Urinary bladder (tissue), 4 donors: Measurements from ENCODE around the gene SPESP1. TPM values are rescaled to one million over a fixed set of nuclear protein-coding genes. Genes with fewer than 3 reads are reported as not detected.

ENCODE experiments used
- DNase-seq: peaks from one replicate; pipeline ENCODE4 v3.0.0-alpha.2; 2015; ENCODE audit errors: extremely low spot score
- H3K27ac ChIP-seq: one replicate; pipeline ENCODE4 v1.5.1; 2013; ENCODE audit warnings: low read depth, mild to moderate bottlenecking, moderate library complexity
- H3K36me3 ChIP-seq: one replicate; pipeline ENCODE4 v1.6.1; 2013; ENCODE audit warnings: mild to moderate bottlenecking, moderate library complexity; ENCODE audit not compliant: insufficient read depth
- H3K4me1 ChIP-seq: one replicate; pipeline ENCODE4 v1.6.1; 2013; ENCODE audit warnings: mild to moderate bottlenecking, moderate library complexity; ENCODE audit not compliant: insufficient read depth
- H3K4me3 ChIP-seq: one replicate; pipeline ENCODE4 v1.5.1; 2013; ENCODE audit warnings: low read depth, low read length
- WGBS: extraction: QIAGEN DNeasy Blood & Tissue Kit; methylation state at CpG from one replicate; pipeline ENCODE4 v1.1.7; 2013; 5-methylcytosine and 5-hydroxymethylcytosine counted together
- polyA plus RNA-seq: library from polyadenylated mRNA; stranded (reverse); fragments of 200-250 nt; gene quantifications from one replicate; pipeline ENCODE4 v1.2.3, GENCODE V29; 2013
- total RNA-seq: library from RNA; depleted of rRNA; stranded (reverse); fragments of >200 nt; gene quantifications from one replicate; pipeline ENCODE4 v1.2.3, GENCODE V29; 2014
- donor health status: healthy with polysubstance abuse.
- donor health status: healthy.

SPESP1 gene
- total RNA-seq (1.2 TPM), polyA plus RNA-seq (5.7 TPM)

DNA sequence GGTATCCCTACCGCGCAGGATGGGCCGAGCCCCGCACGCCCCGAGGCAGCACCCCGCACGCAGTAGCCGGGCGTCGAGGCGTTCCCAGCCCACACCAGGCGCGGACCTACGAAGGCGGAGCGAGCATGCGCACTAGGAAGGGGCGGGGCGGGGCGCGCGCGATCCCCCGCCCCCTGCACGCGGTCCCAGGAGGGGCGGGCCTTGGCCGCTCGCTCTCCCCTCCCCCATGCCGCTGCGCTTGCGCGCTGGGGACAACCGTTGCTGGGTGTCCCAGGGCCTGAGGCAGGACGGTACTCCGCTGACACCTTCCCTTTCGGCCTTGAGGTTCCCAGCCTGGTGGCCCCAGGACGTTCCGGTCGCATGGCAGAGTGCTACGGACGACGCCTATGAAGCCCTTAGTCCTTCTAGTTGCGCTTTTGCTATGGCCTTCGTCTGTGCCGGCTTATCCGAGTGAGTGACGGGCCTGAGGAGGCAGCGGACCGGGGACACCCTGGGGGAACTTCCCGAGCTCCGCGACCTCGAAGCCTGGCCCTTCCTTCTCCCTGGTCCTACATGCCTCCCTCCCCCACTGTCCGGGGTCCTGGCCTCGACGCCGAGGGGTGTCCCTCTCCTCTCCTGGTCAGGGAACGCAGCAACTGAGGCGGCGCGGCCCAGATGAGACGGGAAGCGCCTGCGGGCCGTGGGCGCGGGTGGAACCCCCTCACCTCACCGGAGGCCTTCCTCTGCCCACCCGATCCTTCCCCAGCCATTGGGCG, at the start of gene SPESP1:
SPESP1 (plus strand) TSS at position 258 of the 755 bp plus-strand sequence; CDS start at position 387, 129 bp downstream.
- Histone ChIP-seq H3K4me3 (peak within 1 kb of the TSS; percentile 26), H3K36me3 (no peaks in the 10 kb centered on the region), H3K4me1 (no peaks in the 10 kb centered on the region), H3K27ac (no peak within 1 kb of the TSS)
- 60% methylated on average over 72 of the region's 72 CpGs for WGBS
- no peak for DNase-seq

DNA sequence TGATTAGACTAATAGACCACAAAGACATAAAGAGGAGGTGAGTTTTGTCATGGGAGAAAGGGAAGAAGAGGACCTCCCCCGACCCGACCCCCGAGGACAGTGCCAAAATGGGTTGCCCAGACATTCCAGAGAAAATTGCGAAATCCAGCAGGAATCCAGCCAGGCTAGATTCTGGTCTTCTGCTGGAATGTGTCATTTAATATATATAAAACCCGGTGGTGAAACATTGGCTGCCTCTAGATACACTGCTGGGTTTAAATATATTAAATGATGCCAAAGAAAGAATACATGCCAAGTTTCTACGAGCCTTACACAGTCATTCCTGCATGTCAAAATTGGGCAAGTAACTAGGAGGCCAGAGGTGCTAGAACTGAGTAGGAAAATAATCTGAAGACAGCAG, 45.3 kb upstream of the SPESP1 start:
- WGBS = 16% methylated on average over 6 of the region's 6 CpGs
- no peak for DNase-seq
- H3K4me3 ChIP-seq = no peak overlapping the region
- no peaks in the 10 kb centered on the region for H3K36me3 ChIP-seq
- H3K4me1 ChIP-seq = no peaks in the 10 kb centered on the region
- H3K27ac ChIP-seq = no peak overlapping the region

DNA sequence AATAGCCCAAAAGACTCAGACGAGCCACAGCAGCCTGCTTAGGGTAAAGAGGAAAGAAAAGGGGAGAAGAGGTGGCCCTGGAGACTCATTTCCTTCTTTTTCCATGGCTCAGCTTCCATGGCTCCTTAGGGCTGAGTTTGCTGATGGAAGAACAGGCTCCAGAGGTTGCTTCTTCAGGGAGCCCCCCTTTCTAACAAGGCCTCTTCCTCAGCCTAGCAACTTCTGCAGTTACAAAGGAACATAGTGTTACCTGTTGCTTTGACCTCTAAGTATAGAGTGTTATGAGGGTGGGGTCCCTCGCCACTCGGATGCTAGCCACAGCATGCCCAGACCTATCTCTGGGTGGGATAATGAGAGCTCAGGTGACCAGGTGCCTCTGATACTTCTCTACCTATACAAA, 43.2 kb upstream of the SPESP1 start:
- 88% methylated on average over 3 of the region's 3 CpGs for WGBS
- DNase-seq = no peak
- no peak overlapping the region for H3K27ac ChIP-seq
- H3K36me3 ChIP-seq = no peaks in the 10 kb centered on the region
- H3K4me3 ChIP-seq = no peak overlapping the region
- no peaks in the 10 kb centered on the region for H3K4me1 ChIP-seq

DNA sequence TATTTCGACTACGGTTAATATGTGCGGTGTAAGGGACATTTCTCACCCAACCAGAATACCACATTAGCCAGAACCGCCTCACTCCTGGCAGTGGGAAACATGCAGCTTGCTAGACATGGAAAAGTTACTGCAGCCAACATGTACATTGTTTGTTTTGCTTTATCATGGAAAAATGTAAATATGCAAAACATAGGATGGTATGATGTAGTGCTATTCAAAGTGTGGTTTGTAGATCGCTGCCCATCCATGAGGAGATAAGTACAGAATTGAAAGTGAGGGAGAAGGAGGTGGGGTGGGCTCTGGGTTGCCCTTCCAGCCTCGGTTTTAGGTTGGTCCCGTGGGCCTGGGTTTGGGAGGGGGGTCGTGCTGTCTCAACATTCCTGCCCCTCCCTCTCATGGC, 42.5 kb upstream of the SPESP1 start:
- H3K4me1 ChIP-seq = no peaks in the 10 kb centered on the region
- H3K4me3 ChIP-seq = no peak overlapping the region
- H3K27ac ChIP-seq = no peak overlapping the region
- DNase-seq = no peak
- no peaks in the 10 kb centered on the region for H3K36me3 ChIP-seq
- 84% methylated on average over 8 of the region's 8 CpGs for WGBS

DNA sequence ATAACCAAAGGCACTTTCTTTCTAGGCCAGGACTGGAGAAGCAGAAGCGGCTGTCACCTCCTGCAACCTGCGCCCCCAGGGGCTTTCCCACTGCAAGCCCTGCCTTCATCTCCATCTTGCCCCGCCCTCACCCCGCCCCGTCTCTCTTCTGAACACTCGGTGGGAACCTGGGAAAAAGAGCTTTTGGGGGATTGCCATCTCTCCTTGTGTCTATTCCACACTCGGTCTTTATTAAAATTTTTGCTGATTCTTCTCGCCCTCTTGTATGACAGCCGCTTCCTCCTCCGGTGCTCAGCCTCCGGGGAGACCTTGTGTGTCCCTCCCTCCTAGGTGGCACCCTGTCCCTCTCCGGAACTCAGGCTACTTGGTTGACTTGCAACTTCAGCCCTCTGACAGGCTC, 41.9 kb upstream of the SPESP1 start:
- Histone ChIP-seq H3K4me3 (no peak overlapping the region), H3K4me1 (no peaks in the 10 kb centered on the region), H3K36me3 (no peaks in the 10 kb centered on the region), H3K27ac (no peak overlapping the region)
- 60% methylated on average over 12 of the region's 12 CpGs for WGBS
- DNase-seq = no peak

DNA sequence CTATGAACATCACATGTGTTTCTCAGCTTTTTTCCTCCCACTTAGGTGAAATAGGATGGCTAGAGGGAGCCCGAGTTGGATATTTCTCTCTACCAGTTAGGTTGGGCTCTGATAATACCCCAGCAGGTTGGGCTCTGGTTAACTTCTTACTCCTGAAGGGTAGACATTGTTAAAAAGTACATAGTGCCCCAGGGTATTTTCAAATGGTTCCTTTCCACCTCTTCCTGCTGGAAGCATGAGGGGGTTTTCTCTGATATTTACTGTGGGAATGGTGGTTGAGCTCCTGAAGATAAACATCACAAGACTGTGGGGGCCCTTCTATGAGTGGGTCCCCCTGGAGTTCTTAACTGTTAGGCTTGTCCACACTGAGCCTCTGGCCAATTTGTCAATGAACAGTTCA, 36.1 kb upstream of the SPESP1 start:
- H3K4me3 ChIP-seq = no peak overlapping the region
- no peak for DNase-seq
- H3K36me3 ChIP-seq = no peaks in the 10 kb centered on the region
- no peak overlapping the region for H3K27ac ChIP-seq
- no peaks in the 10 kb centered on the region for H3K4me1 ChIP-seq
- WGBS = 74% methylated on average over 1 of the region's 1 CpG

DNA sequence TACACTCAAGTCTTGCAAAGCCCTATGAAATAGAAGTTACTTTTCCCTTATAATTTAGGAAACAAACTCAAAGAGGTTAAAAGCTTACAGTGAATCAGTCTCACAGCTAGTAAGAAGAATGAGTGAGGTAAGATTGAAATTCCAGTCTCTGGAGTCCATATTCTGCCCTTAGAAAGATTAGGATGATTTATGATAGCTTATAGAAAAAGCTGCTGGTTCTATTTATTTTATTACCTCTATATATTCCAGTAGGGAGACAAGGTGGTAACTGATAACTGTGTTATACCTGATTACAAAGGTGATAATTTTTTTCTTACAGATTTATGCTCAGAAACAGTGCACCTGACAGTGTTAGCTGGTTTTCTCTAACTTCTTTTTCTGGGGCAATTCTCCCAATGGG, 34.1 kb upstream of the SPESP1 start:
- no peaks in the 10 kb centered on the region for H3K36me3 ChIP-seq
- no peak for DNase-seq
- H3K4me1 ChIP-seq = no peaks in the 10 kb centered on the region
- H3K4me3 ChIP-seq = no peak overlapping the region
- H3K27ac ChIP-seq = no peak overlapping the region

DNA sequence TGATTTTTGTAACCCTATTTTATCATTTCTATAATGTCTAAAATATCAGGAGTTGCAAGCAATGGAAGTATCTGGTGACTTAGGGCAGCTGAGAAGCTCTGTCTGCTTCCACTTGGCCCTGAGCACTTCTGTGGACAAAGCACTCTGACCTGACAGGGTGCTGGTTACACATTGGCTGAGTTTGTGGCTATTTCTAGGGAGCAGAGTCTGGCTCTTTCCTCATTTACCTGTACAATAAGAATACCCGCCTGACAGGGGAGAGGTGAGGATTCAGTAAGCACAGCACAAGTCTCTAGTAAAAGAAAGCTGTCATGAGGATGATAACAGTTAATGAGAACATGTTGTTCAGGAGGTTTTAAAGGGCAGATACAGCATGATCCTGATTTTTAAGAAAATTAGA, 33.3 kb upstream of the SPESP1 start:
- 78% methylated on average over 1 of the region's 1 CpG for WGBS
- Histone ChIP-seq H3K4me3 (no peak overlapping the region), H3K27ac (no peak overlapping the region), H3K4me1 (no peaks in the 10 kb centered on the region), H3K36me3 (no peaks in the 10 kb centered on the region)
- no peak for DNase-seq

DNA sequence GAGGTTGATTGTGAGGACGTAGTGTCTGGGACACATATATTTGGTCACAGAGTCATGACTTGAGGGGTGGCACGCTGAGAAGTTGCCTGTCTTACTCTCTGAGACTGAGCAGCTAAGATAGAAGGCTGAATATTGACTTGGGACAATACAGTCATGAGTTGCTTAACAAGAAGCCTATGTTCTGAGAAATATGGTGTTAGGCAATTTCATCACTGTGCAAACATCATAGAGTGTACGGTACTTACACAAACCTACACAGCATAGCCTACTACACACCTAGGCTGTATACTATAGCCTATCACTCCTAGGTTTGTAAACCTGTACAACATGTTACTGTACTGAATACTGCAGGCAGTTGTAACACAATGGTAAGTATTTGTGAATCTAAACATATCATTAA, 30.3 kb upstream of the SPESP1 start:
- no peaks in the 10 kb centered on the region for H3K36me3 ChIP-seq
- WGBS = 86% methylated on average over 3 of the region's 3 CpGs
- no peak overlapping the region for H3K4me3 ChIP-seq
- H3K27ac ChIP-seq = no peak overlapping the region
- H3K4me1 ChIP-seq = no peaks in the 10 kb centered on the region
- DNase-seq = no peak

DNA sequence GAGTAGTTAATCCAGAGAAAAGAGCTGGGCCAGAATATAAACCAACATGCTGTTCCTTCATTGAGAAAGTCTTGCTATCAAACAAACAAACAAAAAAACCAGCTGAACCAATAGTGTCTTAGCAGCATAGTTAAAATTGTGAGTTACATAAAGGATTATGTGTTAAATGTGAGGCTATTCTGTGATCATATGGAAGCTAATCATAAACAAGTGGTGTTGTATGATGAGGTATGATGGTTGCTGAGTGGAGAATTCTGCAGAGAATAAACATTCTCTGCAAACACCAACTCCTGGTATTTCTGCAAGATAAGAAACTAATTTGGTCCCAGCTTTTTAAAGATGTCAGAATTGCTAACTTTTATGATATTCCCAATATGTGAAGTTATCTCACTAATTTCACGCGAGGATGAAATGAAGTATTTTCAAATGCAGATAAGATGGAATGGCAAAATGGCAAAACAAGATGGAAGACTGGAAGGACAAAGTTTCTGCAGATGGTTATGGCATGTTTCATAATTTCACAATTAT, 22.9 kb upstream of the SPESP1 start:
- no peaks in the 10 kb centered on the region for H3K4me1 ChIP-seq
- no peaks in the 10 kb centered on the region for H3K36me3 ChIP-seq
- 61% methylated on average over 2 of the region's 2 CpGs for WGBS
- no peak overlapping the region for H3K4me3 ChIP-seq
- no peak for DNase-seq
- no peak overlapping the region for H3K27ac ChIP-seq

DNA sequence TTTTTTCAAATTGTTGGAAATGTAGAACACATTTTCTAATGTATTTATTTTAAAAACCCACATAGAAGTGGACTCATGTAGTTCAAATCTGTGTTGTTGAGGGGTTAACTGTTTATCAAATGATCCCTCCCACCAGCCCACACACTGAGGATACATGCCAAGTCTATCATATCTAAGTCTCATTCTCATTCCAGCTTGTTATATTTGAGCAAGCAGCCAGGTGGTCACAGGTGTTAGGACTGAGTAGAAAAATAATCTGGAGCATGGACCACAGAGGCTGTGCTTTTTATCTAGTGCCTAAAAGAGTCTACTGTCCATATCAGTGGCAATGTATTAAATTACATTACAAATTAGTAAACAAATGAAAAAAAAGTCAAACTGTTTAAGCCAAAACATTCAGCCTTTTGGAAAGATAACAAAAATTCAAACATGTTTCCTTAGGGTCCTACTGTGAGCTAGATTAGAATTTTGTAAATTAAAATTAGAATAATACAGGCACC, 20.7 kb upstream of the SPESP1 start:
- no peak overlapping the region for H3K4me3 ChIP-seq
- H3K36me3 ChIP-seq = no peaks in the 10 kb centered on the region
- no peaks in the 10 kb centered on the region for H3K4me1 ChIP-seq
- H3K27ac ChIP-seq = no peak overlapping the region
- DNase-seq = no peak

DNA sequence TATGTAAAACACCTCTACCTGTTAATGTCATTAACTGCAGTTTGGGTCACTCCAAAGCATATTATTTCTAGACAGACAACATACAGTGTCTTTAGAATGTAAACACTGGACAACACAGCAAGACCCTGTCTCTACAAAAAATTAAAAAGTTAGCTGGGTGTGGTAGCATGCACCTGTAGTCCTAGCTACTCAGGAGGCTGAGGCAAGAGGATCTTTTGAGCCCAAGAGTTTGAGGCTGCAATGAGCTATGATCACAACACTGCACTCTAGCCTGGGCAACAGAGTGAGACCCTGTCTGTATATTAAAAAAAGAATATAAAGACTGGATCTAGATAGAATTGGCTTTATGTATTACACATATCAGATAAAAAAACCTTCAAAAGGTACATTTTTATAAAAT, 20.0 kb upstream of the SPESP1 start:
- Histone ChIP-seq H3K27ac (no peak overlapping the region), H3K4me3 (no peak overlapping the region), H3K4me1 (no peaks in the 10 kb centered on the region), H3K36me3 (no peaks in the 10 kb centered on the region)
- no peak for DNase-seq

DNA sequence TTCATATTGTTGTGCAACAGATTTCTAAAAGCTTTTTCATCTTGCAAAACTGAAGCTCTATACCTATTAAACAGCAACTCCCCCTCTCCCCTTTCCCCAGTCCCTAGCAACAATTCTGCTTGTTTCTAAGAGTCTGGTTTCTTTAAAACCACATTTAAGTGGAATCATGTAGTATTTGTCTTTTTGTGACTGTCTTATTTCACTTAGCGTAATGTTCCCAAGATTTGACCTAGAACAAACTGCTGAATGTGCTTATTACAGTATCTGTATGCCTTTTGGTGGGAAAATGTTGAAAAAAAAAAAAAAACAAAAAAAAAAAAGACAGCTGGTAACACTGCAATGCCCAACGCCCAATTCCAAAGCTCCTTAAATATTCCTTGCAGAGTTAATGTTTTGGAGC, 19.5 kb upstream of the SPESP1 start:
- no peaks in the 10 kb centered on the region for H3K4me1 ChIP-seq
- no peaks in the 10 kb centered on the region for H3K36me3 ChIP-seq
- 82% methylated on average over 2 of the region's 2 CpGs for WGBS
- no peak overlapping the region for H3K27ac ChIP-seq
- no peak overlapping the region for H3K4me3 ChIP-seq
- DNase-seq = no peak

DNA sequence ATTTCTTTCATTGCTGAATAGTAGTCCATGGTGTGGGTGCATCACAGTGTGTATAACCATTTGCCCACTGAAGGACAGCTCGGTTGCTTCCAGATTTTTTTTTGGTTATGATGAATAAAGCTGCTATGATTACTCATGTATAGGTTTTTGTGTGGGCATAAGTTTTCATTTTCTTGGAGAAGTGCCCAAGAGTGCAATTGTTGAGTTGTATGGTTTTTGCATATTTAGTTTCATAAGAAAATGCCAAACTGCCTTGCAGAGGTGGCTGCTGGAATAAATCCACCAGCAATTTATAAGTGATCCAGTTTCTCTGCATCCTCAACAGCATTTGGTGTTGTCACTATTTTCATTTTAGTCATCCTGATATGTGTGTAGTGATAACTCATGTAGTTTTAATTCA, 8.4 kb upstream of the SPESP1 start:
- no peak for DNase-seq
- 0% methylated on average over 1 of the region's 1 CpG for WGBS
- Histone ChIP-seq H3K27ac (no peak overlapping the region), H3K4me1 (no peaks in the 10 kb centered on the region), H3K4me3 (no peak overlapping the region), H3K36me3 (no peaks in the 10 kb centered on the region)
